DOHH2 (cell line): ENCODE measurements around the gene DUSP8.
"Not testable (repeated sequence)": the region's sequence is repeated elsewhere in the genome, so short reads cannot be mapped to it uniquely, and the experiment has no call there.

Experiments used
- H3F3A ChIP-seq: fragments of 200-600 bp; sonication (generic), shearing (Covaris generic); 2 replicates; pipeline ENCODE4 v1.6.0; 2016; ENCODE audit warnings: antibody characterized with exemption, mild to moderate bottlenecking; ENCODE audit not compliant: control insufficient read depth, insufficient read depth
- H3K27ac ChIP-seq: fragments of 200-600 bp; sonication (generic); 2 replicates; pipeline ENCODE4 v1.5.1; 2014; ENCODE audit warnings: low read depth, mild to moderate bottlenecking, low read length, moderate library complexity
- H3K27me3 ChIP-seq: fragments of 200-600 bp; sonication (generic); 2 replicates; pipeline ENCODE4 v1.6.1; 2014; ENCODE audit warnings: mild to moderate bottlenecking, low read length, mixed read lengths; ENCODE audit not compliant: control insufficient read depth
- H3K36me3 ChIP-seq: fragments of 200-600 bp; sonication (generic); 2 replicates; pipeline ENCODE4 v1.6.1; 2014; ENCODE audit warnings: mild to moderate bottlenecking, low read length, moderate library complexity, mixed read lengths; ENCODE audit not compliant: control insufficient read depth
- H3K4me1 ChIP-seq: fragments of 200-600 bp; sonication (generic); 2 replicates; pipeline ENCODE4 v1.6.1; 2014; ENCODE audit warnings: mild to moderate bottlenecking, low read length, mixed read lengths; ENCODE audit not compliant: control insufficient read depth
- H3K4me2 ChIP-seq: fragments of 200-600 bp; sonication (generic); 2 replicates; pipeline ENCODE4 v1.6.0; 2014; ENCODE audit warnings: mild to moderate bottlenecking, low read length, moderate library complexity
- H3K4me3 ChIP-seq: fragments of 200-600 bp; sonication (generic); 2 replicates; pipeline ENCODE4 v1.5.1; 2014; ENCODE audit warnings: mild to moderate bottlenecking, low read length, mixed read lengths
- H3K79me2 ChIP-seq: fragments of 200-600 bp; sonication (generic); 2 replicates; pipeline ENCODE4 v1.6.1; 2014; ENCODE audit warnings: mild to moderate bottlenecking, low read length, mixed read lengths; ENCODE audit not compliant: control insufficient read depth
- H3K9me2 ChIP-seq: fragments of 200-600 bp; sonication (generic); replicated peaks from 2 replicates; pipeline ENCODE4 v1.6.1; 2014; ENCODE audit warnings: mild to moderate bottlenecking, low read length, mixed read lengths; ENCODE audit not compliant: control insufficient read depth
- H3K9me3 ChIP-seq: fragments of 200-600 bp; sonication (generic); 2 replicates; pipeline ENCODE4 v1.6.1; 2014; ENCODE audit warnings: antibody characterized with exemption, low read length, mixed read lengths; ENCODE audit not compliant: control insufficient read depth, insufficient read depth
- H4K20me1 ChIP-seq: fragments of 200-600 bp; sonication (generic); 2 replicates; pipeline ENCODE4 v1.6.0; 2014; ENCODE audit warnings: low read depth, mild to moderate bottlenecking, antibody characterized with exemption, low read length, moderate library complexity; ENCODE audit not compliant: control insufficient read depth, insufficient read depth
- CTCF ChIP-seq: fragments of 200-600 bp; sonication (generic); IDR thresholded peaks from one replicate; pipeline ENCODE4 v1.5.1; 2014; ENCODE audit warnings: antibody characterized with exemption, mild to moderate bottlenecking, low read depth, low read length; ENCODE audit not compliant: poor library complexity, severe bottlenecking
- EZH2phosphoT487 ChIP-seq: fragments of 200-600 bp; sonication (generic); IDR thresholded peaks from 2 replicates; pipeline ENCODE4 v1.6.1; 2017; ENCODE audit warnings: borderline replicate concordance, mild to moderate bottlenecking, antibody characterized with exemption, low read length, moderate library complexity, mixed read lengths

Gene DUSP8

DNA sequence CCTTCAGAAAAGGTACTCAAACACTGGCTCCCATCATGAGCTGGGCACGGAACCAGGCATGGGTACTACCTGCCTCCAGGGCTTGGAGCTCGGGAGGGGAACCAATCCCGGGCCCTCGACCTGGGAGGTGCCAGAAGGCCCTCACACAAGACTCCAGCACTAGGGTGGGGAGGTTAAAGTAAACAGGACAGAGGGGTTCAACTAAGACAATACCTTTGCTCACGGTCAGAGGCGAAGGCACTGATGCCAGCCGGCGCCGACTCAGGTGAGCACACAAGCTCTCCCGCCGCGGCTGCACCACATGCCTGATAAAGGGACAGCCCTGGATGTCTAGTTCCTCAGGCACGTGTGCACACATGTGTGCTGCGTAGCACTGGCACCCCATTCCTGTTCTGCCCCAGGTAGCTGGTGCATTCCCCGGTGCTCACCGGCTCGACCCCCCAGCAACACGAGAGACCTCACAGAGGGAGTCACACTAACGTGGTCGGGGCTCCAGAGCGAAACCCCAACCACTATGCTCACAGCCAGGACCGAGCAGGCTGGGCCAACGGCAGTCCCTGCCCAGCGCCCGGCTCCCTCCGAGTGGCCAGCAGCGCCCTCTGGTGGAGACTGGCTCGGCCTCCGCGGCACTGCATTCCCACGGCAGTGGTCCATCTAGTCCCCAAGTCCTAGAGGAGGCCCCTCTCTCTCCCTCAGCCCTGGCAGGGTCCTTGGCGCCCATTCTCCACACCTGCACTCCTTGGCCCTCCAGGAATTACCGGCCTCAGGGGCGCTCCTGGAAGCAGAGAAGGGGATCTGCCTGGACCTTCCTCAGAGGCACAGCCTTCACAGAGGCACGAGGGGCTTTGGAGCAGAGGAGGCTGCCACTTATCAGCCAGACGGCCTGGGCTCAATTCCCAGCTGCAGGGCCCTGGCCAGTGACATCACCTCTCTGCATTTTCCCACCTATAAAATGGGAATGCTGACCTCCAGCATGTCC lies 56.7 kb downstream of the DUSP8 start:
- Histone ChIP-seq H3K9me3 (no peaks in the 10 kb centered on the region), H3K27me3 (no peaks in the 10 kb centered on the region), H3K79me2 (peaks cover 67% of the 10 kb centered on the region), H3K4me2 (no peak overlapping the region), H3K36me3 (no peaks in the 10 kb centered on the region), H3K4me3 (no peak overlapping the region), H3K9me2 (no peaks in the 10 kb centered on the region), H3K27ac (no peak overlapping the region), H3F3A (peaks cover 6% of the 10 kb centered on the region; the same call in 1 of the 2 replicates), H4K20me1 (peaks cover 28% of the 10 kb centered on the region), H3K4me1 (0 out of 2 replicates have a peak, but pooled peaks cover 3% of the 10 kb centered on the region)
- TF ChIP-seq CTCF = peak; percentile 89
- TF ChIP-seq EZH2phosphoT487 = no peak

- Histone ChIP-seq H3K79me2 (peaks cover 63% of the 10 kb centered on the region), H3K4me3 (no peak overlapping the region), H3K4me2 (no peak overlapping the region), H4K20me1 (peaks cover 26% of the 10 kb centered on the region), H3K9me2 (no peaks in the 10 kb centered on the region), H3K9me3 (no peaks in the 10 kb centered on the region), H3K4me1 (0 out of 2 replicates have a peak, but pooled peaks cover 3% of the 10 kb centered on the region), H3K27ac (no peak overlapping the region), H3K36me3 (no peaks in the 10 kb centered on the region), H3K27me3 (no peaks in the 10 kb centered on the region), H3F3A (peaks cover 6% of the 10 kb centered on the region; the same call in 1 of the 2 replicates)
- no peak for TF ChIP-seq EZH2phosphoT487
- TF ChIP-seq CTCF = no peak
Measured at GRCh38 chr11:1514336-1515061, 57.6 kb downstream of the DUSP8 start.

DNA sequence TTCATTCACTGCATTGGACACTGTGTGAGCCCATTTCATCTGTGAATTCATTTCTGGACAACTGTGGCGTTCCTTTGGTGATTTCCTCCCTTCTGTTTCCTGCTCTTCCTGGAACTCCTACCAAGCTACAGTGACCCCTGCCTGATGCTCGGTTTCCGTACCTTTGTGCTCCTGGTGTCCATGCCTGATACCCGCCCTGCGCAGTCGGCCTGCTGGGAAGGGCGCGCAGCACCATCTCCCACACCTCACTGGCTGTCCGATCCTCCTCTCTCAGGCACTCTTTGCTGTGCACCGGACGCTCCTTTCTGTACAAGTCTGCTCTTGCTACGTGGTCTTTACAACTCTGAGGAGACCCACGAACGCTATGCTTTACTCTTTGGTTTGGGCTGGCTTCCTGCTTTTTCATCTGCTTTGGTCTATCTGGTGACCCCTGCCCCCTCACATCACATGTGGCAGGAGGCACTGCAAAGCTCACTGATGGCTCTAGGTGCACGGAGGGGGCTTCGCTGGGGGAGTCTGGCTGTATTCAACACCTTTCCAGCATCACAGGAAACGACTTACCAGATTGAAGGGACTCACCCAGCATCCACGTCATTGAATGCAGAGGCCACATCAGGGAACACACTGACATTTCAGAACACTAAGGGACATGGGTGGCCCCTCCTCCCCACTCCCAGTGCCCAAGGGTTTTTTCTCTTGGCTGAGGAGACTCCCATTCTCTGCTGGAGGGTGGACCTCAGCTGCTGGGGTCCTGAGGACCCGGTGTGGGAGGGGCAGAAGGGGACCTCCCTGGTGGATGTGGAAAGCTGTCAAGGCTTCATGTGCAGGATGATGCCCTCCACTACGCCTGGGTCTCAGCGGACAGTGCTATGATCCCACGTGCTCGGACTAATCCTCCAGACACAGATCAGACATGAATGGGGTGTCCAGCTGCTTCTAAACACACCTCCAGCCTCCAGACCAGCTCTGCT lies 58.5 kb downstream of the DUSP8 start:
- H4K20me1 ChIP-seq = peaks cover 29% of the 10 kb centered on the region
- 0 out of 2 replicates have a peak, but pooled peaks cover 3% of the 10 kb centered on the region for H3K4me1 ChIP-seq
- H3K27ac ChIP-seq = no peak overlapping the region
- H3K4me2 ChIP-seq = no peak overlapping the region
- H3K36me3 ChIP-seq = no peaks in the 10 kb centered on the region
- no peaks in the 10 kb centered on the region for H3K9me3 ChIP-seq
- no peaks in the 10 kb centered on the region for H3K9me2 ChIP-seq
- H3K27me3 ChIP-seq = no peaks in the 10 kb centered on the region
- H3F3A ChIP-seq = peaks cover 6% of the 10 kb centered on the region; the same call in 1 of the 2 replicates
- TF ChIP-seq EZH2phosphoT487 = no peak
- TF ChIP-seq CTCF = no peak
- H3K4me3 ChIP-seq = no peak overlapping the region
- H3K79me2 ChIP-seq = peaks cover 64% of the 10 kb centered on the region

DNA sequence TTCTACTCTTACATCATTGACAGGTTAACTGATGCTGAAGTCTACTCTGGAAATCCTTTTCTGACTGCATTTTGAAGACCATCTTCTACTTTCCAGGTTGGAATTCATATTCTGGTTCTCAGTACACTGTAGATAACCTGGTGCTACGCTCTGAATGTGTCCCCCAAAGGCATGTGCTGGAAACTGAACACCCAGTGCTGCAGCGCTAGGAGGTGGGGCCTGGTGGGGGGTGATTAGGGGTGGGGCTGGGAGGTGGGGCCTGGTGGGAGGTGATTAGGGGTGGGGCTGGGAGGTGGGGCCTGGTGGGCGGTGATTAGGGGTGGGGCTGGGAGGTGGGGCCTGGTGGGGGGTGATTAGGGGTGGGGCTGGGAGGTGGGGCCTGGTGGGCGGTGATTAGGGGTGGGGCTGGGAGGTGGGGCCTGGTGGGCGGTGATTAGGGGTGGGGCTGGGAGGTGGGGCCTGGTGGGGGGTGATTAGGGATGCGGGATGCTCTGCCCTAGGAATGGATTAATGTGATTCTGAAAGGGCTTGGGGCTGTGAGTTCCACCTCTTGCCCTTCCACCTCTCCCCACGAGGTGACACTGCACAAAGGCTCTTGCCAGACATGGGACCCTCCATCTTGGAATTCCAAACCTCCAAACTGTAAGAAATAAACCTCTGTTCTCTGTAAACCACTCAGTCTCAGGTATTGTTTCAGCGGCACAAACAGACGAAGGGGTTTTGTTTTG lies 59.4 kb downstream of the DUSP8 start:
- Histone ChIP-seq H3K79me2 (peaks cover 63% of the 10 kb centered on the region), H4K20me1 (peaks cover 27% of the 10 kb centered on the region)
- not testable (repeated sequence) for H3K9me3 ChIP-seq, H3K4me2 ChIP-seq, H3K27me3 ChIP-seq, H3F3A ChIP-seq, H3K9me2 ChIP-seq, H3K36me3 ChIP-seq, H3K4me3 ChIP-seq, H3K27ac ChIP-seq, H3K4me1 ChIP-seq
